Fibroblast of mammary gland (primary cell): ENCODE results near the gene PRR35.

ENCODE experiments used
- DNase-seq: peaks from one replicate; pipeline ENCODE4 v3.0.0-alpha.2; 2010; ENCODE audit warnings: low read depth
- H3K4me3 ChIP-seq: 2 replicates; pipeline ENCODE4 v1.5.1; 2011; ENCODE audit warnings: low read depth, mild to moderate bottlenecking, low read length, moderate library complexity; ENCODE audit not compliant: control insufficient read depth
- CTCF ChIP-seq: conservative IDR thresholded peaks from 2 replicates; pipeline ENCODE4 v1.5.1; 2011; ENCODE audit warnings: low read depth, low read length, inconsistent platforms; ENCODE audit not compliant: control insufficient read depth, insufficient read depth

PRR35 gene

GRCh38 chr16:552171-552570, 8.0 kb upstream of the PRR35 start:
- no peak for DNase-seq
- no peak for TF ChIP-seq CTCF
- H3K4me3 ChIP-seq: no peak overlapping the region

- no peak for DNase-seq
- TF ChIP-seq CTCF: no peak
- H3K4me3 ChIP-seq: no peak overlapping the region
Measured at GRCh38 chr16:553601-554296, 6.4 kb upstream of the PRR35 start.

- no peak overlapping the region for H3K4me3 ChIP-seq
- TF ChIP-seq CTCF: no peak
- DNase-seq: no peak
Measured at GRCh38 chr16:554297-554621, 5.9 kb upstream of the PRR35 start.

- no peak overlapping the region for H3K4me3 ChIP-seq
- no peak for TF ChIP-seq CTCF
- DNase-seq: peak; percentile 80
Measured at GRCh38 chr16:554640-555365, 5.4 kb upstream of the PRR35 start.

GRCh38 chr16:555528-556473, 4.4 kb upstream of the PRR35 start:
- no peak for TF ChIP-seq CTCF
- H3K4me3 ChIP-seq: no peak overlapping the region
- DNase-seq: no peak

- H3K4me3 ChIP-seq: no peak overlapping the region
- no peak for TF ChIP-seq CTCF
- DNase-seq: no peak
Measured at GRCh38 chr16:556474-557173, 3.6 kb upstream of the PRR35 start.
